Bronchial epithelial cell (primary cell): ENCODE results near the gene ZNF695. TPM values are rescaled to one million over a fixed set of nuclear protein-coding genes. Genes with fewer than 3 reads are reported as not detected.

Experiments used
- DNase-seq: peaks from one replicate; pipeline ENCODE4 v3.0.0-alpha.2; 2010; ENCODE audit warnings: low read depth
- FAIRE-seq: peaks from 2 replicates; lab custom pipeline; 2011; peaks lifted over from hg19 to GRCh38; lab: Jason Lieb, UNC
- H3K27me3 ChIP-seq: 2 replicates; pipeline ENCODE4 v1.5.1; 2011; ENCODE audit warnings: low read length; ENCODE audit not compliant: control insufficient read depth, insufficient read depth
- H3K36me3 ChIP-seq: 2 replicates; pipeline ENCODE4 v1.5.1; 2011; ENCODE audit warnings: low read length; ENCODE audit not compliant: control insufficient read depth, insufficient read depth
- H3K4me3 ChIP-seq: 2 replicates; pipeline ENCODE4 v1.5.1; 2011; ENCODE audit warnings: mild to moderate bottlenecking, low read depth, low read length, control low read depth
- total RNA-seq: library from RNA; depleted of rRNA; stranded (reverse); fragments of >200 nt; gene quantifications from 2 replicates; pipeline ENCODE4 v1.2.1, GENCODE V29; 2014
- TF ChIP-seq, protein P1 (sequence below): IDR thresholded peaks from 2 replicates; pipeline ENCODE4 v1.5.1; 2011; ENCODE audit warnings: mild to moderate bottlenecking, moderate library complexity, low read length, control low read depth, inconsistent platforms; ENCODE audit not compliant: insufficient read depth, severe bottlenecking

ZNF695 gene
- 0.53 and 0.90 TPM in 2 replicates for total RNA-seq

DNA sequence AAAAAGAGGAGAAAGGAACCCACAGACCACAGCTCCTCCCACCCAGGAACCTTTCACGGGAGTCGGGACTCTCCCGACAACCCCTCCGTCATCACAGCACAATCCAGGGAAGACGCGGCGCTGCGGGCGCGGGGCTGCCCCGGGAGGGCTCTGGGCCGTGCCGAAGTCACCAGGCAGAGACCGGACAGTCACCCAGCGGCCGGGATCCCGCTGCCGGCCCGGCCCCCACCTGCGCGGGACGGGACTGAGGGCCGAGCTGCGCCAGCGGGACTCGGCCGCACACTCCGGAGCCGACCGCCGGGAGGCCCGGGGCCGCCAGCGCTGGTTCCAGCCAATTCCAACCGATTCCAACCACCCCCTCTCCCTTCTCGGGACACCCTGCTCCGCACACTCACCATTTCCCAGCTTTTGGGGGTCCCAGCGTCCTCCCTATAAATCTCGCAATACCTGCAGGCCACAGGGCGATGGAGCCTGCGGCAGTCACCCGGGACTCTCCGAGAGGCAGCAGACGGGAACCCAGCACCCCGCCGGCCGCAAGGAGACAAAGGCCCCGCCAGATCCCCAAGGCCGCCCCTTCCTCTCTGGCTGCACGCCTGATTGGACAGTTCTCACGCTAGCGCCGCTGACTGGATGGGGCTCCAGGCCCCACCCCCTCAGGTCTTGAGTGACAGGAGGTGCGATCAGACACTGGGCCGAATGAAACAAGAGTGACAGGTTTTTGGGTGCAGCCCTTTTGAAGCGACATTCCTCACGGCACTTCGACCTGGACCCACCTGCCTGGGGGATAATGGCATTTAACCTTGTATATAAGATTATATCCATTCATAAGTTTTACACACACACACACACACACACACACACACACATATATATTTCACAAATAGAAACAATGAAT is at the start of gene ZNF695:
Gene ZNF695 (minus strand): TSS at position 547 of the 895 bp plus-strand sequence. CDS start 149 bp downstream, at position 398.
- H3K36me3 ChIP-seq: no peaks in the 10 kb centered on the region
- peak within 1 kb of the TSS; percentile 73 for H3K4me3 ChIP-seq
- FAIRE-seq (no peak), DNase-seq (peak; percentile 89)
- H3K27me3 ChIP-seq: no peaks in the 10 kb centered on the region
- TF ChIP-seq, protein P1, sequence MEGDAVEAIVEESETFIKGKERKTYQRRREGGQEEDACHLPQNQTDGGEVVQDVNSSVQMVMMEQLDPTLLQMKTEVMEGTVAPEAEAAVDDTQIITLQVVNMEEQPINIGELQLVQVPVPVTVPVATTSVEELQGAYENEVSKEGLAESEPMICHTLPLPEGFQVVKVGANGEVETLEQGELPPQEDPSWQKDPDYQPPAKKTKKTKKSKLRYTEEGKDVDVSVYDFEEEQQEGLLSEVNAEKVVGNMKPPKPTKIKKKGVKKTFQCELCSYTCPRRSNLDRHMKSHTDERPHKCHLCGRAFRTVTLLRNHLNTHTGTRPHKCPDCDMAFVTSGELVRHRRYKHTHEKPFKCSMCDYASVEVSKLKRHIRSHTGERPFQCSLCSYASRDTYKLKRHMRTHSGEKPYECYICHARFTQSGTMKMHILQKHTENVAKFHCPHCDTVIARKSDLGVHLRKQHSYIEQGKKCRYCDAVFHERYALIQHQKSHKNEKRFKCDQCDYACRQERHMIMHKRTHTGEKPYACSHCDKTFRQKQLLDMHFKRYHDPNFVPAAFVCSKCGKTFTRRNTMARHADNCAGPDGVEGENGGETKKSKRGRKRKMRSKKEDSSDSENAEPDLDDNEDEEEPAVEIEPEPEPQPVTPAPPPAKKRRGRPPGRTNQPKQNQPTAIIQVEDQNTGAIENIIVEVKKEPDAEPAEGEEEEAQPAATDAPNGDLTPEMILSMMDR: no peak

DNA sequence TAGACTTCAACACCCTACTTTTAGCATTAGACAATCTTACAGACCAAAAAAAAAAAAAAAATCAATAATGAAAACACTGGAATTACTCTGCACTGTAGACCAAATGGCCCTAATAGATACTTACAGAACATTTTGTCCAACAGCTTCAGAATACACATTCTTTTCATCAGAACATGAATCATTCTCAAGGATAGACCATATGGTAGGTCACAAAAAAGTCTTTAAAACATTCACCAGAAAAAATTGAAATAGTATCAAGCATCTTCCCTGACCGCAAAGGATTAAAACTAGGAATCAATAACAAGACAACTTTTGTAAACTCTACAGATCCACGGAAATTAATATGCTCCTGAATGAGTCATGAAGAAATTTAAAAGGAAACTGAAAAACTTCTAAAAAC is 48.2 kb upstream of the ZNF695 start:
- FAIRE-seq (no peak), DNase-seq (no peak)
- no peaks in the 10 kb centered on the region for H3K27me3 ChIP-seq
- no peaks in the 10 kb centered on the region for H3K36me3 ChIP-seq
- H3K4me3 ChIP-seq: no peak overlapping the region
- TF ChIP-seq, protein P1: no peak

DNA sequence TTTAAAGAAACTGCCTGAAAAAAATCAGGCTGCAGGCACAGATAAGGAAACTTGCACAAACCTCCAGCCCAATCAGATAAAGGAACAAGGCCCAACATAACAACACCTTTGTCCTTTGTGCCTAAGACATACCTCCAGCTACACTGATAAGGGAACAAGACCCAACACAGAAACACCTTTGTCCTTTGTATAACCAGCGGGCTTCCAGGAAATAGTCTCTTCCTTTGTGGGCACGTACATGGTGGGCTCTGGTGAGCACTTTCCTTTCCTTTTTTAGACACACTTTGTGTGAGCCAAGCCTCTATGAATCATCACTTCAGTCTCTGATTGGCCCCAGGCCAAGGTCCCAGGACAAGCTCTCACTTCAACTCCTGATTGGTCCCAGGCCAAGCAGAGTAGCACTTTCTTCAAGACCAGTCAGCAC is 47.1 kb upstream of the ZNF695 start:
- no peaks in the 10 kb centered on the region for H3K36me3 ChIP-seq
- no peak overlapping the region for H3K4me3 ChIP-seq
- FAIRE-seq (no peak), DNase-seq (peak; percentile 54)
- no peaks in the 10 kb centered on the region for H3K27me3 ChIP-seq
- TF ChIP-seq, protein P1: no peak

DNA sequence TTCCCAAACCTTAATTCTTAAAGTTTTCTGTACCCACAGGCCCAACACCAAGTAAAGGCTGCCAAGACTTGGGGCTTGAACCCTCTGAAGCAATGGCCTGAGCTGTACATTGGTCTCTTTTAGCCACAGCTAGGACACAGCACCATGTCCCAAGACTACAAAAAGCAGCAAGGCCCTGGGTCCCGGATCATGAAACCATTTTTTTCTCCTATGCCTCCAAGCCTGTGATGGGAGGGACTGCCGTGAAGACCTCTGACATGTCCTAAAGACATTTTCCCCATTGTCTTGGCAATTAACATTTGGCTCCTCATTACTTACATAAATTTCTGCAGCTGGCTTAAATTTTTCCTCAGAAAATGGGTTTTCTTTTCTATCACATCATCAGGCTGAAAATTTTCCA is 39.8 kb upstream of the ZNF695 start:
- DNase-seq: no peak
- Histone ChIP-seq H3K36me3 (no peaks in the 10 kb centered on the region), H3K4me3 (no peak overlapping the region), H3K27me3 (no peaks in the 10 kb centered on the region)
- TF ChIP-seq, protein P1: no peak
- FAIRE-seq: no peak

DNA sequence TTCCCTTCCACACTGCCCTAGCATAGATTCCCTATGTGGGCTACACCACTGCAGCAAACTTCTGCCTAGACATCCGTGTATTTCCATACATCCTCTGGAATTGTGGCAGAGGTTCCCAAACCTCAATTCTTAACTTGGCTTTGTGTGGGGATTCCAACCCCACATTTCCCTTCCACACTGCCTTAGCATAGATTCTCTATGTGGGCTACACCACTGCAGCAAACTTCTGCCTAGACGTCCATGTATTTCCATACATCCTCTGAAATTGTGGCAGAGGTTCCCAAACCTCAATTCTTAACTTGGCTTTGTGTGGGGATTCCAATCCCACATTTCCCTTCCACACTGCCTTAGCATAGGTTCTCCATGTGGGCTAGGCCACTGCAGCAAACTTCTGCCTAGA is 39.4 kb upstream of the ZNF695 start:
- FAIRE-seq: no peak
- Histone ChIP-seq H3K36me3 (no peaks in the 10 kb centered on the region), H3K4me3 (no peak overlapping the region), H3K27me3 (no peaks in the 10 kb centered on the region)
- TF ChIP-seq, protein P1: no peak
- DNase-seq: no peak
